H9 (cell line): ENCODE measurements around the gene BBOX1. TPM values are rescaled to one million over a fixed set of nuclear protein-coding genes. Genes with fewer than 3 reads are reported as not detected.

ENCODE experiments used
- DNase-seq: peaks from one replicate; pipeline ENCODE4 v3.0.0-alpha.2; 2017
- H2AFZ ChIP-seq: one replicate; pipeline ENCODE4 v1.6.1; 2013; ENCODE audit warnings: mild to moderate bottlenecking, low read length, control low read depth, moderate library complexity
- H2AK5ac ChIP-seq: 2 replicates; pipeline ENCODE4 v1.6.1; 2013; ENCODE audit warnings: low read length, control low read depth, mixed read lengths; ENCODE audit not compliant: insufficient read length
- H2BK120ac ChIP-seq: one replicate; pipeline ENCODE4 v1.6.1; 2013; ENCODE audit warnings: low read depth, mild to moderate bottlenecking, low read length, control low read depth, inconsistent platforms; ENCODE audit not compliant: poor library complexity, severe bottlenecking
- H2BK12ac ChIP-seq: 2 replicates; pipeline ENCODE4 v1.6.1; 2013; ENCODE audit warnings: low read length, control low read depth, mixed read lengths, low read depth; ENCODE audit not compliant: insufficient read length
- H2BK15ac ChIP-seq: 2 replicates; pipeline ENCODE4 v1.6.1; 2013; ENCODE audit warnings: low read depth, low read length, control low read depth
- H2BK20ac ChIP-seq: one replicate; pipeline ENCODE4 v1.6.1; 2013; ENCODE audit warnings: low read depth, mild to moderate bottlenecking, low read length, control low read depth, inconsistent platforms; ENCODE audit not compliant: poor library complexity, severe bottlenecking
- H2BK5ac ChIP-seq: 2 replicates; pipeline ENCODE4 v1.6.1; 2013; ENCODE audit warnings: low read length, control low read depth, mixed read lengths; ENCODE audit not compliant: insufficient read length
- H3K14ac ChIP-seq: 2 replicates; pipeline ENCODE4 v1.6.1; 2013; ENCODE audit warnings: low read length, control low read depth; ENCODE audit not compliant: insufficient read depth
- H3K18ac ChIP-seq: 2 replicates; pipeline ENCODE4 v1.6.1; 2013; ENCODE audit warnings: low read depth, mild to moderate bottlenecking, mixed read lengths, low read length, control low read depth; ENCODE audit not compliant: insufficient read length
- H3K23ac ChIP-seq: 2 replicates; pipeline ENCODE4 v1.6.1; 2013; ENCODE audit warnings: low read length, control low read depth, mixed read lengths, low read depth; ENCODE audit not compliant: insufficient read length
- H3K23me2 ChIP-seq: 2 replicates; pipeline ENCODE4 v1.6.1; 2013; ENCODE audit warnings: low read depth, mild to moderate bottlenecking, mixed read lengths, low read length, control low read depth; ENCODE audit not compliant: insufficient read length, poor library complexity, severe bottlenecking
- H3K27ac ChIP-seq: 2 replicates; pipeline ENCODE4 v1.5.1; 2013; ENCODE audit warnings: low read length, control low read depth, mixed read lengths, low read depth; ENCODE audit not compliant: insufficient read length
- H3K27me3 ChIP-seq: 2 replicates; pipeline ENCODE4 v1.6.1; 2013; ENCODE audit warnings: low read length, control low read depth, inconsistent platforms; ENCODE audit not compliant: insufficient read depth
- H3K4ac ChIP-seq: 2 replicates; pipeline ENCODE4 v1.6.1; 2013; ENCODE audit warnings: low read depth, mild to moderate bottlenecking, control low read depth, inconsistent platforms, low read length, moderate library complexity
- H3K4me1 ChIP-seq: 2 replicates; pipeline ENCODE4 v1.6.1; 2013; ENCODE audit warnings: low read length, control low read depth, inconsistent platforms; ENCODE audit not compliant: insufficient read depth
- H3K4me2 ChIP-seq: 2 replicates; pipeline ENCODE4 v1.6.1; 2013; ENCODE audit warnings: low read length, control low read depth, mixed read lengths; ENCODE audit not compliant: insufficient read length, insufficient read depth
- H3K56ac ChIP-seq: 2 replicates; pipeline ENCODE4 v1.6.1; 2013; ENCODE audit warnings: low read depth, mild to moderate bottlenecking, mixed read lengths, low read length, control low read depth; ENCODE audit not compliant: insufficient read length
- H3K79me1 ChIP-seq: 2 replicates; pipeline ENCODE4 v1.6.1; 2013; ENCODE audit warnings: low read depth, mild to moderate bottlenecking, moderate library complexity, low read length, control low read depth, inconsistent platforms; ENCODE audit not compliant: insufficient read depth, poor library complexity, severe bottlenecking
- H3K79me2 ChIP-seq: 2 replicates; pipeline ENCODE4 v1.6.1; 2013; ENCODE audit warnings: low read length, control low read depth, inconsistent platforms; ENCODE audit not compliant: insufficient read depth
- H3K9ac ChIP-seq: 2 replicates; pipeline ENCODE4 v1.6.1; 2013; ENCODE audit warnings: low read length, control low read depth, mixed read lengths; ENCODE audit not compliant: insufficient read length; ENCODE audit errors: extremely low read depth
- H3K9me3 ChIP-seq: one replicate; pipeline ENCODE4 v1.6.1; 2013; ENCODE audit warnings: low read depth, low read length, inconsistent platforms; ENCODE audit not compliant: control insufficient read depth
- H3T11ph ChIP-seq: one replicate; pipeline ENCODE4 v1.6.1; 2013; ENCODE audit warnings: mild to moderate bottlenecking, low read length, control low read depth, inconsistent platforms
- H4K20me1 ChIP-seq: one replicate; pipeline ENCODE4 v1.6.1; 2013; ENCODE audit not compliant: control insufficient read depth, insufficient read length, insufficient read depth
- H4K5ac ChIP-seq: 2 replicates; pipeline ENCODE4 v1.6.1; 2013; ENCODE audit warnings: low read depth, mild to moderate bottlenecking, mixed read lengths, low read length, control low read depth; ENCODE audit not compliant: insufficient read length
- H4K8ac ChIP-seq: replicated peaks from 2 replicates; pipeline ENCODE4 v1.6.1; 2013; ENCODE audit warnings: low read length, control low read depth, mixed read lengths, low read depth; ENCODE audit not compliant: insufficient read length
- H4K91ac ChIP-seq: 2 replicates; pipeline ENCODE4 v1.6.1; 2013; ENCODE audit warnings: low read depth, mild to moderate bottlenecking, moderate library complexity, mixed read lengths, low read length, control low read depth; ENCODE audit not compliant: insufficient read length
- H3K27ac Mint-ChIP-seq, 3 experiments: 2 replicates in 2 of 3; 3 replicates in 1 of 3; pipeline ENCODE4 v1.8.0; 2020 to 2021; ENCODE audit warnings: mixed read lengths in 3 of 3, mild to moderate bottlenecking in 1 of 3, moderate library complexity in 1 of 3
- H3K27me3 Mint-ChIP-seq: 2 replicates; pipeline ENCODE4 v1.8.0; 2021; ENCODE audit warnings: low read depth, mild to moderate bottlenecking, moderate library complexity, mixed read lengths
- H3K36me3 Mint-ChIP-seq, 3 experiments: 2 replicates in 2 of 3; 3 replicates in 1 of 3; pipeline ENCODE4 v1.8.0; 2020 to 2021; ENCODE audit warnings: low read depth in 3 of 3, mixed read lengths in 3 of 3; ENCODE audit not compliant: insufficient read depth in 1 of 3
- H3K4me1 Mint-ChIP-seq, 2 experiments: 2 replicates each; pipeline ENCODE4 v1.8.0; 2020; ENCODE audit warnings: mixed read lengths in 2 of 2
- H3K4me3 Mint-ChIP-seq, 2 experiments: 2 replicates in 1 of 2; 3 replicates in 1 of 2; pipeline ENCODE4 v1.8.0; 2020 to 2021; ENCODE audit warnings: mild to moderate bottlenecking in 2 of 2, mixed read lengths in 2 of 2, moderate library complexity in 1 of 2
- H3K9me3 Mint-ChIP-seq, 2 experiments: 2 replicates in 1 of 2; 3 replicates in 1 of 2; pipeline ENCODE4 v1.8.0; 2020; ENCODE audit warnings: mild to moderate bottlenecking in 2 of 2, mixed read lengths in 2 of 2, moderate library complexity in 1 of 2
- WGBS: extraction: QIAGEN DNeasy Blood & Tissue Kit; methylation state at CpG from one replicate; pipeline ENCODE4 v1.1.7; 2013; ENCODE audit warnings: missing lambda C conversion rate, low lambda C conversion rate, mixed read lengths; ENCODE audit not compliant: insufficient read length; ENCODE audit errors: extremely low coverage; 5-methylcytosine and 5-hydroxymethylcytosine counted together
- total RNA-seq: library from RNA; stranded (reverse); gene quantifications from 2 replicates; pipeline ENCODE4 v1.2.1, GENCODE V29; 2021
- TF ChIP-seq, protein P1 (sequence below): fragments of 200-600 bp; sonication (generic); conservative IDR thresholded peaks from 3 replicates; pipeline ENCODE4 v1.8.0; 2021; ENCODE audit warnings: antibody characterized with exemption, mild to moderate bottlenecking

The BBOX1 gene
- total RNA-seq, 1 experiment from 2014 or later, result not detected

DNA sequence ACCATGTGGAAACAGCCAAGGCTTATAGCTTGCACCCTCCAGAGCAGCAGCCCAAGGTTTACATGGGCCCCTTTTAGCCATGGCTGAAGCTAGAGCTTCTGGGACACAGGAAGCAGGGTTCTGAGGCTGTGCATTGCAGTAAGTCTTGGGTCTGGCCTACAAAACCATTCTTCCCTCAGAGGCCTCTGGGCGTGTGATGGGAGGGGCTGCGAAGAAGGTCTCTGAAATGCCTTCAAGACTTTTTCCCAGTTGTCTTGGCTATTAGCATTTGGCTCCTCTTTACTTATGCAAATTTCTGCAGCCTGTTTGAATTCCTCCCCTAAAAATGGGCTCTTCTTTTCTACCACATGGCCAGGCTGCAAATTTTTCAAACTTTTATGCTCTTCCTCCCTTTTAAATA is 109.5 kb downstream of the BBOX1 start:
- Mint-ChIP-seq H3K4me1 (peaks cover 3 to 7% of the 10 kb centered on the region in 2 experiments; a peak in 3 of 4 replicates), H3K4me3 (no peak overlapping the region), H3K27me3 (no peaks in the 10 kb centered on the region), H3K36me3 (no peaks in the 10 kb centered on the region), H3K9me3 (no peaks in the 10 kb centered on the region; a peak in 2 of 5 replicates), H3K27ac (no peak overlapping the region)
- H3K79me2 ChIP-seq, result no peaks in the 10 kb centered on the region
- no peak overlapping the region for H3K27ac ChIP-seq
- no peak overlapping the region for H2BK20ac ChIP-seq
- H4K20me1 ChIP-seq, result no peaks in the 10 kb centered on the region
- DNase-seq, result peak; percentile 39
- H3K23me2 ChIP-seq, result no peaks in the 10 kb centered on the region
- no peak overlapping the region for H3K23ac ChIP-seq
- H3K9ac ChIP-seq, result no peak overlapping the region
- TF ChIP-seq, protein P1, sequence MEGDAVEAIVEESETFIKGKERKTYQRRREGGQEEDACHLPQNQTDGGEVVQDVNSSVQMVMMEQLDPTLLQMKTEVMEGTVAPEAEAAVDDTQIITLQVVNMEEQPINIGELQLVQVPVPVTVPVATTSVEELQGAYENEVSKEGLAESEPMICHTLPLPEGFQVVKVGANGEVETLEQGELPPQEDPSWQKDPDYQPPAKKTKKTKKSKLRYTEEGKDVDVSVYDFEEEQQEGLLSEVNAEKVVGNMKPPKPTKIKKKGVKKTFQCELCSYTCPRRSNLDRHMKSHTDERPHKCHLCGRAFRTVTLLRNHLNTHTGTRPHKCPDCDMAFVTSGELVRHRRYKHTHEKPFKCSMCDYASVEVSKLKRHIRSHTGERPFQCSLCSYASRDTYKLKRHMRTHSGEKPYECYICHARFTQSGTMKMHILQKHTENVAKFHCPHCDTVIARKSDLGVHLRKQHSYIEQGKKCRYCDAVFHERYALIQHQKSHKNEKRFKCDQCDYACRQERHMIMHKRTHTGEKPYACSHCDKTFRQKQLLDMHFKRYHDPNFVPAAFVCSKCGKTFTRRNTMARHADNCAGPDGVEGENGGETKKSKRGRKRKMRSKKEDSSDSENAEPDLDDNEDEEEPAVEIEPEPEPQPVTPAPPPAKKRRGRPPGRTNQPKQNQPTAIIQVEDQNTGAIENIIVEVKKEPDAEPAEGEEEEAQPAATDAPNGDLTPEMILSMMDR, result no peak
- no peaks in the 10 kb centered on the region for H3K79me1 ChIP-seq
- H2BK120ac ChIP-seq, result no peak overlapping the region
- H2BK15ac ChIP-seq, result no peak overlapping the region
- H2BK12ac ChIP-seq, result no peak overlapping the region
- no peaks in the 10 kb centered on the region for H3K27me3 ChIP-seq
- no CpG with 5 or more reads among the region's 2 CpGs for WGBS
- H2AFZ ChIP-seq, result no peak overlapping the region
- H4K8ac ChIP-seq, result no peak overlapping the region
- H4K5ac ChIP-seq, result no peak overlapping the region
- no peaks in the 10 kb centered on the region for H3K9me3 ChIP-seq
- no peak overlapping the region for H3K4me2 ChIP-seq
- no peaks in the 10 kb centered on the region; the same call in 1 of the 2 replicates for H3K4me1 ChIP-seq
- no peak overlapping the region for H4K91ac ChIP-seq
- H3K4ac ChIP-seq, result no peak overlapping the region
- no peak overlapping the region for H3T11ph ChIP-seq
- H3K56ac ChIP-seq, result no peak overlapping the region
- no peak overlapping the region for H2BK5ac ChIP-seq
- H3K14ac ChIP-seq, result no peak overlapping the region
- H3K18ac ChIP-seq, result no peak overlapping the region
- no peak overlapping the region for H2AK5ac ChIP-seq
